Measurements from ENCODE around the gene BAX.

DNA sequence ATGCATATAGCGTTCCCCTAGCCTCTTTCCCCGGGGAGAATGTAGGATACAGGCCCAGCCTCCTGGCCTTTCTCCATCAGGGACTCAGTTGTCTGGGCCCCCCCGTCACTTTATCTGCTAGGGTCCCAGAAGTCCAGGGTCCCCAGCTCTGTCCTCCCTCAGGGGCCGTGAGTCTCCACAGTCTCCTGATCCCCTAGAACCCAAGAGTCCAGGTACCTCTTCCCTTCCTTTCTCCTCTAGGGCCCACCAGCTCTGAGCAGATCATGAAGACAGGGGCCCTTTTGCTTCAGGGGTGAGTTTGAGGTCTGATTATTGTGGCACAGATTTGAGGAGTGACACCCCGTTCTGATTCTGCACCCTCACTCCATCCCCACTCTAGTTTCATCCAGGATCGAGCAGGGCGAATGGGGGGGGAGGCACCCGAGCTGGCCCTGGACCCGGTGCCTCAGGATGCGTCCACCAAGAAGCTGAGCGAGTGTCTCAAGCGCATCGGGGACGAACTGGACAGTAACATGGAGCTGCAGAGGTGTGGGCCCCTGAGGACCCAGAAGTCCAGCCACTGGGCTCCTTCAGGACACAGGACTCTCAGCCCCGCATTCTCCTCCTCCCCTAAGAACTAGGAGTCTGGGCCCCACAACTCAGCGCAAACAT, 758 bp downstream of the BAX start:
- no peak for TF ChIP-seq POLR2A (IDR thresholded peaks at IDR 0.05)
- TF ChIP-seq, protein P1, sequence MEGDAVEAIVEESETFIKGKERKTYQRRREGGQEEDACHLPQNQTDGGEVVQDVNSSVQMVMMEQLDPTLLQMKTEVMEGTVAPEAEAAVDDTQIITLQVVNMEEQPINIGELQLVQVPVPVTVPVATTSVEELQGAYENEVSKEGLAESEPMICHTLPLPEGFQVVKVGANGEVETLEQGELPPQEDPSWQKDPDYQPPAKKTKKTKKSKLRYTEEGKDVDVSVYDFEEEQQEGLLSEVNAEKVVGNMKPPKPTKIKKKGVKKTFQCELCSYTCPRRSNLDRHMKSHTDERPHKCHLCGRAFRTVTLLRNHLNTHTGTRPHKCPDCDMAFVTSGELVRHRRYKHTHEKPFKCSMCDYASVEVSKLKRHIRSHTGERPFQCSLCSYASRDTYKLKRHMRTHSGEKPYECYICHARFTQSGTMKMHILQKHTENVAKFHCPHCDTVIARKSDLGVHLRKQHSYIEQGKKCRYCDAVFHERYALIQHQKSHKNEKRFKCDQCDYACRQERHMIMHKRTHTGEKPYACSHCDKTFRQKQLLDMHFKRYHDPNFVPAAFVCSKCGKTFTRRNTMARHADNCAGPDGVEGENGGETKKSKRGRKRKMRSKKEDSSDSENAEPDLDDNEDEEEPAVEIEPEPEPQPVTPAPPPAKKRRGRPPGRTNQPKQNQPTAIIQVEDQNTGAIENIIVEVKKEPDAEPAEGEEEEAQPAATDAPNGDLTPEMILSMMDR (IDR thresholded peaks at IDR 0.05): no peak

Data from adrenal gland (tissue), 5 donors.